Erythroblast (primary cell): ENCODE results near the gene WDPCP.

Experiments
- GATA1 ChIP-seq: IDR thresholded peaks from 2 replicates; pipeline ENCODE4 v1.6.1; 2011; ENCODE audit warnings: low read depth, mild to moderate bottlenecking, control low read depth, low read length, moderate library complexity
- POLR2A ChIP-seq: IDR thresholded peaks from 2 replicates; pipeline ENCODE4 v1.6.1; 2011; ENCODE audit warnings: mild to moderate bottlenecking, low read length

DNA sequence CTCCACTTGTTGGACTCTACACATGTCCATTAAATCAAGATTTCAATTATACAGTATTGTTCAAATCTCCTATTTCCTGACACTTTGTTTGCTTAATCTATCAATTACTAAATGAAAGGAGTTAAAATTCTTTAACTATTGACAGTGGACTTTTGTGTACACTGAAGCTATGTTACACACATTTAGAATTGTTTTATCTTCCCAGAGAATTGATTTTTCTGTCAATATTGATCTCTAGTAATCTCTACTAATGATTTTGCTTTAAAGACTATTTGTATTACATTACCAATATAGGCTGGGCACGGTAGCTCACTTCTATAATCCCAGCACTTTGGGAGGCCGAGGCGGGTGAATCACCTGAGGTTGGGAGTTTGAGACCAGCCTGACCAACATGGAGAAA is 215.7 kb downstream of the WDPCP start:
- TF ChIP-seq POLR2A (no peak), GATA1 (no peak)
